Measurements from ENCODE around the gene RPS15.
"Not testable (repeated sequence)": the region's sequence is repeated elsewhere in the genome, so short reads cannot be mapped to it uniquely, and the experiment has no call there.

The RPS15 gene

GRCh38 chr19:1402411-1403070, 35.7 kb upstream of the RPS15 start:
- no peak for DNase-seq (ENCODE audit: low read depth)

- peak; percentile 99 for DNase-seq (ENCODE audit: low read depth)
Observed at GRCh38 chr19:1406774-1407527, 31.2 kb upstream of the RPS15 start.

GRCh38 chr19:1407528-1408299, 30.5 kb upstream of the RPS15 start, which contains the start of gene DAZAP1:
Gene DAZAP1, plus strand, starts transcription at chr19:1407586. Its CDS starts 188 bp downstream, at chr19:1407774.
- DNase-seq (ENCODE audit: low read depth) = peak; percentile 38

- peak; percentile 34 for DNase-seq (ENCODE audit: low read depth)
Observed at GRCh38 chr19:1408300-1409203, 29.6 kb upstream of the RPS15 start.

GRCh38 chr19:1409204-1410005, 28.8 kb upstream of the RPS15 start:
- no peak for DNase-seq (ENCODE audit: low read depth)

- no peak for DNase-seq (ENCODE audit: low read depth)
Observed at GRCh38 chr19:1410136-1410786, 27.9 kb upstream of the RPS15 start.

- DNase-seq (ENCODE audit: low read depth) = no peak
Observed at GRCh38 chr19:1410789-1411188, 27.4 kb upstream of the RPS15 start.

GRCh38 chr19:1411255-1412191, 26.7 kb upstream of the RPS15 start:
- no peak for DNase-seq (ENCODE audit: low read depth)

GRCh38 chr19:1412323-1412923, 25.8 kb upstream of the RPS15 start:
- no peak for DNase-seq (ENCODE audit: low read depth)

- no peak for DNase-seq (ENCODE audit: low read depth)
Observed at GRCh38 chr19:1412995-1413800, 25.0 kb upstream of the RPS15 start.

- DNase-seq (ENCODE audit: low read depth) = no peak
Observed at GRCh38 chr19:1416014-1416841, 22.0 kb upstream of the RPS15 start.

GRCh38 chr19:1417145-1417544, 21.1 kb upstream of the RPS15 start:
- no peak for DNase-seq (ENCODE audit: low read depth)

- DNase-seq (ENCODE audit: low read depth) = no peak
Observed at GRCh38 chr19:1417681-1418495, 20.3 kb upstream of the RPS15 start.

GRCh38 chr19:1418496-1418775, 19.8 kb upstream of the RPS15 start:
- DNase-seq (ENCODE audit: low read depth) = no peak

- no peak for DNase-seq (ENCODE audit: low read depth)
Observed at GRCh38 chr19:1418951-1419738, 19.1 kb upstream of the RPS15 start.

- not testable (repeated sequence) for DNase-seq (ENCODE audit: low read depth)
Observed at GRCh38 chr19:1420085-1420484, 18.1 kb upstream of the RPS15 start.

Measured in activated gamma-delta T cell treated with anti-CD3 and anti-CD28 coated beads, Interleukin-2, amount 50 U/mL, for 16 hours (primary cell).